ENCODE data around the gene TBC1D21. TPM values are rescaled to one million over a fixed set of nuclear protein-coding genes. Genes with fewer than 3 reads are reported as not detected.

The TBC1D21 gene
- total RNA-seq, 1 donor from 2014 or later: not detected

DNA sequence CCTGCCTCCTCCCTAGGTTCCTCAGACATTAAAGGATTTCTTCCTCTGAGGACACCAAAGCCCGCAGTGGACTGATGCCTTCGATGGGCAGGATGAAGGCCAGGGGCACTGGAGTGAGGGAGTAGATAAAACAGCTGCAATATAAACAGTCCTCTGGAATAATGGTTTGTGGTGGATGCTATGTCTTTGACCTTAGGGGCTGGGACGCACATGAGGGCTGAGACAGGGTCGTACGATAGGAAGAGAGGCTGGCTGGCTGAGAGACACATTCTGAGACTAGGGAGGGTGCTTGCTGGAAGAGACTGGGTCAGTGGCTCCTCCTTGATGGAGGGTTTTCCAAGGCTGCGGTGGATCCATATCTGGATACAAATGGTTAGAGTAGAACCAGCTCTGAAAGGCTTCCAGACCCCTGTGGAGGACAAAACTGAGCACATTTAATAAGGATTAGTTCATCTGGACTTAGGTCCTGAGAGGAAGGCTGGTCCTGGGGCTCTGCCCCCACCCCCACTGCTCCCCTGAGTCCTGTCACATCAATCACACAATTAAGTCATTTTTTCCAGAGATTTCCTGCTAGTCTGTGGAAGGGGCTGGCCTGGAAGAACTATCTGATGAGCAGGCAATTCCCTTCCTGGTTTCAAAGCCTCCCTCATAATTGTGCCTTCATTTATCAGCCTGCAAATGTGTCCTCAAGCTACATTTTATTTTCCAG, 15.8 kb downstream of the TBC1D21 start:
- no peak for ATAC-seq

GRCh38 chr15:73889762-73890124, 16.4 kb downstream of the TBC1D21 start:
- no peak for ATAC-seq

DNA sequence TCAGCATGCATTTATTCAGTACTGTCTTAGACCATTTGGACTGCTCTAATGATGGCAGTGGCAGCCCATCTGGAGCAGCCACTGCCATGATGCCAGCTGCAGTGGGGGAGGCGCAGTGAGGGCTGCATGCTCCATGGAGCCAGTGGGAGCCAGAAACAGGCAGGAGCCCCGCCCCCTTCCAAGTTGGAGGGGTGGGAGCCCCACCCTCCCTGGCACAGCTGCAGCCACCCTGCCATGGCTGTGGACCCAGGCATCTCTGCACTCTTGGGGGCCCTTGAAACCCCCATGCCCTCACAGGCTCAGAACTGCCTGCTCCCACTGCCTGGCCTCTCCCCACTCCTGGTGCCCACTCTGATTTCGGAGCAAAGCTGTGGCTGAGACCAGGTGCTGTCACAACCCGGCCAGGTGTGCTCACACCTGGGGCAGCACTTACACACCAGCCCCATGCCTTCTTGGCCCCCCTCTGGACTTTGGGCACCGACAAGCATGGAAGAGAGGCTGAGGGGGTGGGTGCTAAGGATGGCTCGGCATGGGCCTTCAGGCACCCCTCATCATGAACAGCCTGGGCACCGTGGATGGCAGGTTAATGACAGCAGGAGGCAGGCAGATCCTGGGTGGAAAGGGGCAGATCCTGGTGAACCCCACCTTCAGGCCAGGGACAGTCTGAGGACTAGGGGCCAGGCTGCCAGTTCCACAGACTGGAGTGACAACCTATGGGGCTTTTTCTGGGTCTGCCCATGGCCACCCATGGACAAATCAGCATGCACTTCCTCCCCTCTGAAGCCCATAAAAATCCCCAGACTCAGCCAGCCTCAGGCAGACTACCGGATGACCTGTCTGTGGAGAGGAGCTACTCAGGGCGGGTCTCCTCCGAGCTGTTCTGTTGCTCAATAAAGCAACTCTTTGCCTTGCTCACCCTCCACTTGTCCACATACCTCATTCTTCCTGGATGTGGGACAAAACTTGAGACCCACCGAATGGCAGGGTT, 18.3 kb downstream of the TBC1D21 start:
- ATAC-seq: peak; percentile 33

GRCh38 chr15:73892446-73893226, 19.3 kb downstream of the TBC1D21 start:
- ATAC-seq: no peak

DNA sequence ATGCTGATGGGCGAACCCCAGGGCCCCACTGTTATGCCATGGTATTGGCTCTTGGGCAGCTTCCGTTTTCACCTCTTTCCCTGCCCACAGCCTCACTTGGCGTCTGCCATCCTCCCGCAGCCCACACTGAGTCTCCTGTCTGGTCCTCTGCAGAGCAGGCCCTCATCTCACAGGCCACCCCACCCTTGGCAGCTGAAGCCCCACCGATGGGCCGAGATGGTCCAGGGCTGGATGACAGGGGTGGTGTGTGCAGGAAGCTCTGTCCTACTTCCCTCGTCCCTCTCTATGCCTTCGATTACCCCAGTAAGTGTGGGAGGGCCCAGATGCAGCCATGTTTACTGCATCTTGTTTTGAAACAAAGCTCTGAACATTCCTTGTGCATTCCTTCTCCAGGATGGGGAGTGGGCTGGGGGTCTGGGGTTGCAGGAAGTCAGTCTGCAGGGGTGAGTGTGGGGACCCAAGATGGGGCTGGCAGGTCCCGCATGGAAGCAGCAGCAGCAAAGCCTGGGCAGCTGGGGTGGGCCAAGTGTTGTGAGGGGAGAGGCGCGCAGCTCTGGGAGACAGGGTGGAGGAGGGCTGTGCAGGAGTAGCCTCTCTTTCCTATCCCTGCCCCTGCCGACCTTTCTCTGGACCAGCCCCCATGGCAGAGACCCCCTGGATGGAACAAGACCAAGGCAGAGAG, 20.9 kb downstream of the TBC1D21 start:
- ATAC-seq: no peak

GRCh38 chr15:73897441-73898261, 24.3 kb downstream of the TBC1D21 start:
- ATAC-seq: peak; percentile 88

GRCh38 chr15:73899197-73900094, 26.1 kb downstream of the TBC1D21 start:
- no peak for ATAC-seq

- ATAC-seq: no peak
These were observed 26.8 kb downstream of the TBC1D21 start for GRCh38 chr15:73900095-73900712.

DNA sequence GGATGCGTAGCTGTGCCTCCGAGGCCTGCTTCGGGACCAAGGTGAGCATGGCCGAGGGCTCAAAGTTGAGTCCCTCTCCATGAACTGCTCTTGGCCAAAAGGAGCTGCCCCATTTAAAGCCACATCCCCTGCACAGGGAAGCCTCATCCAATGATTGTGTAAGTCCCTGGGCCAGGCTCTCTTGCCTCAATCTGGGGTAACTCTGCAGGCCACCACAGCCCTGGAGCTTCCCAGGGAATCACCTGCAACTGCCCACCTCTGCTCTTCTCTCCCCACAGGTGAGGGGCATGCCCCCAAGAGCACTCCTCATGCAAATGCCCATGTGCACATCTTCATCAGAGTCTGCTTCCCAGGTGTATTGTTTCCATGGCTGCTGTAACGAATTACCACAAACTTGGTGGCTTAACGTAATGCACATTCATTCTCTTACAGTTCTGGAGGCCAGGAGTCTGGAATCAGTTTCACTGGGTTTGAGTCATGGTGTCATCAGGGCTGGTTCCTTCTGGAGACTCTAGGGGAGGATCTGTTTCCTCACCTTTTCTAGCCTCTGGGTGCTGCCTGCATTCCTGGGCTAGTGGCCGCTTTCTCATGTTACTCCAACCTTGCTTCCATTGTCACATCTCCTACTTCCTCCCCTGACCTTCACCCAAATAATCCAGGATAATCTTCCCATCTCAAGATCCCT, 27.9 kb downstream of the TBC1D21 start:
- no peak for ATAC-seq

- ATAC-seq: no peak
These were observed 29.0 kb downstream of the TBC1D21 start for GRCh38 chr15:73902121-73903020.

DNA sequence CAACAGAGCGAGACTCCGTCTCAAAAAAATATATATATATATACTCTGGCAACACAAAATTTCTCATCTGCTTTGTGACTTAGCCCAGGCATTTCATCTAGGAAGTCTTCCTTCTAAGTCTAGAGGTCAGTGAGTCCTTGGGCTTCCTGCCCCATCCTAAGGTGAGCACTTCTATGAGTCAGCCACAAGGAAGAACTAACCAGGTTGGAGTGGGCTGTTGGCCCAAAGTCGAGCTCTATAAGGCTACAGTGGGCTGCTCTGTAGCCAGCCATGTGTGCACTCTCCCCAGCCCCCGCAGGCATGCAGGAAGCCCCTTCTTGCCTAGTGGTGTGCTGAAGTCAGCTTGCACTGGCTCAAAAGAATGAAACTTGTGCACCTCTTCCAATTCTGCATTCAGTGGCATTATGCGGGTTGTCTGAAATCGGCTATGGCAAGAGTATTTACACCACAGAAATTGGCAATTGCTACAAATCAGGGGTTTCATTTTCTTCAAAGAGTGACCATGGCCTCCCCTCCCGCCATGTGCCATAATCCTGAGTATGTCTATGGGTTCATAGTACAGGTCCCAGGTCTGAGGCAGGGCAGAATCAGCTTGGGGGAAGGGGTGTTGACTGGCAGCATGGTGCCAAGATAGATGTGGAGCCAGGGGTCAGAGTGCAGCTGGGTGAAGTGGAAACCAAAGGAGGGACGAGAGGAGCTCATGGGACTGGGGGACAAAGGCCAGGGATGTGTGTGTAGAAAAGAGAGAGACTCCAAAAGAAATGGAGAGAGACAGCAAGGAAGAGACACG, 30.9 kb downstream of the TBC1D21 start:
- no peak for ATAC-seq

DNA sequence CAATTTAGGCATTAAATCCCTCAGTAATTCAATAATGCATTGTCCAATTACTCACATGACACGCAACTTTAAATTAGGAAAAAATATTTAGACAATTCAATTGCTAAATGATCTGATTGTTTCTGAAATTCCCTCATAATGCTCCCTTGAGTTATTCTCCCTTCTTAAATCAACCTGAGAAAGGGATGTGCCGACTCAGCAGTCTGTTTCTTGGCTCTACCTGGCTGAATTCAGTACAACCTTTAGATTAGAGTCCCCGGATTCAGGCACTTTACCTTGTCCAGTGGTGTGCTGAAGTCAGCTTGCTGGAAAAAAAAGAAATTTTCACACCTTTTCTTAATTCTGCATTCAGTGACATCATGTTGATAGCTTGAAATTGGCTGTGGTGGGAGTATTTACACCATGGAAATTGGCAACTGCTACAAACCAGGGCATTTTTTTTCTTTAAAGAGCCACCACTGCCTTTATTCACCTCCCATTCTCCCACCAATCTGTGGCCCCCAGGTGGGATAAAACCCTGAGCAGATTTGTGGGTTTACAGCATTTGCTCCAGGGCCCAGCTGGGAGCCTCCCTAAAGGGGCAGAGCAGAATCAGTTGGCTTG, 32.0 kb downstream of the TBC1D21 start:
- ATAC-seq: no peak

DNA sequence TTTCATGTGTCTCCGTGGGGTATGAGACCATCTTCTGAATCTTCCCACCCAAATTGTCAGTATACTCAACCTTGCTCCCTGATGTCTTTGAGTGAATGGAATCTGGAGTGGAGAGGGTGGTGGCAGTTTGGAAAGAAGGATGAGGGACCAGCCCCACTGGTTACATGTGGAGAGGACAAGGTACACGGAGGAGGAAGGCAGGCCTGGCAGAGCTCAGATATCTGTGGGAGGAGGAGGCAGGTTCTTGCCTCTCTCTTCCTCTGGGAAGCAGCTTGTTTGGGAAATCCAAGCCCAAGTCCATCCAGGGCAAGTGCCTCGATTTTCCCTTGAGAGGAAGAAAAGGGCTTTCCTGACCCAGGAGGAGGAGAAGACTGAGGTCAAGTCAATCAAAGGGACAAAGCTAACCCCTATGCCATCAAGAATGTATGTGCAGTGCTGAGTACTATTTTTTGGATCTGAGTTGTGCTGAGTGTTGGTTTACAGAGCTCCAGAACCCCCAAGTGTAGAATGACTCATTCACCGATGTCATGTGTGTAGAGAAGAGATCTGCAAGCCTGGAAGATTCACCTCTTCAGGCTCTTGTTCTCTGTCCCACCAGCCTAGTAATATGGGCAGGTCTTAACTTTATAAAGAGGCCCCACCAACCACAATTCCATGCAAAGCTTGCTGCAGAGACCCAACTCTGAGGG, 33.1 kb downstream of the TBC1D21 start:
- ATAC-seq: no peak

DNA sequence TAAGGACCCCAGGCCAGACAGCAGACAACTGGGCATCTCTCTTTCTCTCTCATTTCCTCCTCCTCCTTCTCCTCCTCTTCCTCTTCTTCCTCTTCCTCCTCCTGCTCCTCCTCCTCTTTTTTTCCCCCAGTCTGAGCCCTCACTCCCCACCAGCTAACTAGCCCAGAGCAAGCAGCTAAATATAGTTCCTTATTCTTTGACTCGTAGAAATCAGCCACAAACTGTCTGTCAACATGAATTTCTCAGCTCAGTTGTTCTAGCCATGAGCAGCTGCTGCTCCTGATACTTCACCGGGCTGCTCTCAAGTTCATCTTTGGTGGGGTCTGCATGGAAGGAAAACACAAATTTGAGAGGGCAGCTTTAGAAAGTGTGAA, 33.7 kb downstream of the TBC1D21 start:
- ATAC-seq: no peak

GRCh38 chr15:73908030-73908821, 34.9 kb downstream of the TBC1D21 start:
- ATAC-seq: peak; percentile 90

GRCh38 chr15:73908822-73909122, 35.4 kb downstream of the TBC1D21 start:
- ATAC-seq: no peak

Measured in esophagus mucosa (tissue), 1 donor.